ENCODE measurements around the gene FH.

DNA sequence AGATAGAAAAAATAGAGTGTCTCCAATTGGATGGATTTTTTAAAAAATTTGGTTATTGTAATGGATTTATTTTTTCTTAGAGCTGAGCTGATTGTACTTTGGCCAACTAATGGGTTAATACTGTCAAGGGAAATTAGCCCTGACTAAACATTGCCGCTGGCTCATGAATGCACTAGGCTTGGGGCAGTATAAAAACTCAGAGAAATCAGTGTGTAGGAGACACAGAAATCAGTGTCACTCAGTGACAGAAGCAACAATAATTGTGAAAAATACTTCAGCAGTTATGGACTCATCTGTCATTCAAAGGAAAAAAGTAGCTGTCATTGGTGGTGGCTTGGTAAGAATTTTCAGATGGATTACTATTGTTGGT is 12.6 kb upstream of the FH start, which contains the start of gene KMO:
- TF ChIP-seq, protein P1, sequence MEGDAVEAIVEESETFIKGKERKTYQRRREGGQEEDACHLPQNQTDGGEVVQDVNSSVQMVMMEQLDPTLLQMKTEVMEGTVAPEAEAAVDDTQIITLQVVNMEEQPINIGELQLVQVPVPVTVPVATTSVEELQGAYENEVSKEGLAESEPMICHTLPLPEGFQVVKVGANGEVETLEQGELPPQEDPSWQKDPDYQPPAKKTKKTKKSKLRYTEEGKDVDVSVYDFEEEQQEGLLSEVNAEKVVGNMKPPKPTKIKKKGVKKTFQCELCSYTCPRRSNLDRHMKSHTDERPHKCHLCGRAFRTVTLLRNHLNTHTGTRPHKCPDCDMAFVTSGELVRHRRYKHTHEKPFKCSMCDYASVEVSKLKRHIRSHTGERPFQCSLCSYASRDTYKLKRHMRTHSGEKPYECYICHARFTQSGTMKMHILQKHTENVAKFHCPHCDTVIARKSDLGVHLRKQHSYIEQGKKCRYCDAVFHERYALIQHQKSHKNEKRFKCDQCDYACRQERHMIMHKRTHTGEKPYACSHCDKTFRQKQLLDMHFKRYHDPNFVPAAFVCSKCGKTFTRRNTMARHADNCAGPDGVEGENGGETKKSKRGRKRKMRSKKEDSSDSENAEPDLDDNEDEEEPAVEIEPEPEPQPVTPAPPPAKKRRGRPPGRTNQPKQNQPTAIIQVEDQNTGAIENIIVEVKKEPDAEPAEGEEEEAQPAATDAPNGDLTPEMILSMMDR (conservative IDR thresholded peaks at IDR 0.05; ENCODE audit: low read depth, low read length), result no peak
- TF ChIP-seq EZH2 (IDR thresholded peaks at IDR 0.05; ENCODE audit: borderline replicate concordance, low read depth, low read length, poor library complexity, severe bottlenecking), result no peak

Data from A673 (cell line).